GM20431 (cell line): ENCODE measurements around the gene LPIN2.

Experiments used
- in situ Hi-C: fragments of 300-500 bp; cut with MseI, MboI; formaldehyde crosslinking; loops from one replicate; pipeline ENCODE4 v1.15.0; 2020; ENCODE audit warnings: low sequenced_read_pairs; ENCODE audit not compliant: unreplicated experiment

Gene LPIN2

GRCh38 chr18:2983296-2983695 is 29.6 kb downstream of the LPIN2 start:
- in situ Hi-C loops, result no loop called here

- in situ Hi-C loops, result no loop called here
Observed at GRCh38 chr18:2982452-2983269, 30.3 kb downstream of the LPIN2 start.

GRCh38 chr18:2982022-2982421 is 30.9 kb downstream of the LPIN2 start:
- in situ Hi-C loops, result no loop called here

GRCh38 chr18:2981212-2981728 is 31.7 kb downstream of the LPIN2 start:
- in situ Hi-C loops, result no loop called here

- in situ Hi-C loops, result no loop called here
Observed at GRCh38 chr18:2979871-2980790, 32.8 kb downstream of the LPIN2 start.

GRCh38 chr18:2979129-2979528 is 33.8 kb downstream of the LPIN2 start:
- in situ Hi-C loops, result no loop called here

- in situ Hi-C loops, result no loop called here
Observed at GRCh38 chr18:2978661-2979106, 34.3 kb downstream of the LPIN2 start.

- in situ Hi-C loops, result no loop called here
Observed at GRCh38 chr18:2978208-2978607, 34.7 kb downstream of the LPIN2 start.

GRCh38 chr18:2976218-2977132 is 36.5 kb downstream of the LPIN2 start:
- in situ Hi-C loops, result no loop called here

- in situ Hi-C loops, result no loop called here
Observed at GRCh38 chr18:2974731-2975130, 38.2 kb downstream of the LPIN2 start.

- in situ Hi-C loops, result no loop called here
Observed at GRCh38 chr18:2971741-2972552, 41.0 kb downstream of the LPIN2 start.

- in situ Hi-C loops, result no loop called here
Observed at GRCh38 chr18:2970772-2971659, 41.9 kb downstream of the LPIN2 start.

GRCh38 chr18:2970344-2970743 is 42.6 kb downstream of the LPIN2 start:
- in situ Hi-C loops, result no loop called here

- in situ Hi-C loops, result no loop called here
Observed at GRCh38 chr18:2969695-2970094, 43.2 kb downstream of the LPIN2 start.

GRCh38 chr18:2968606-2969005 is 44.3 kb downstream of the LPIN2 start:
- in situ Hi-C loops, result no loop called here

- in situ Hi-C loops, result no loop called here
Observed at GRCh38 chr18:2967820-2968219, 45.1 kb downstream of the LPIN2 start.

GRCh38 chr18:2967357-2967756 is 45.6 kb downstream of the LPIN2 start:
- in situ Hi-C loops, result no loop called here

- in situ Hi-C loops, result no loop called here
Observed at GRCh38 chr18:2966560-2966959, 46.4 kb downstream of the LPIN2 start.
